HG03571 (cell line): Measurements from ENCODE around the gene CCDC27.

Experiments used
- ATAC-seq: cut with Tn5 transposase; IDR thresholded peaks from one replicate; pipeline ENCODE4 v1.9.1; 2021; ENCODE audit not compliant: unreplicated experiment

The CCDC27 gene

GRCh38 chr1:3774276-3774945 lies 22.2 kb downstream of the CCDC27 start:
- ATAC-seq, result no peak

- ATAC-seq, result no peak
Measured at GRCh38 chr1:3774946-3775489, 22.8 kb downstream of the CCDC27 start.

- ATAC-seq, result no peak
Measured at GRCh38 chr1:3775490-3776230, 23.4 kb downstream of the CCDC27 start.

GRCh38 chr1:3776231-3776961 lies 24.1 kb downstream of the CCDC27 start:
- no peak for ATAC-seq

GRCh38 chr1:3777078-3777547 lies 24.9 kb downstream of the CCDC27 start:
- no peak for ATAC-seq

DNA sequence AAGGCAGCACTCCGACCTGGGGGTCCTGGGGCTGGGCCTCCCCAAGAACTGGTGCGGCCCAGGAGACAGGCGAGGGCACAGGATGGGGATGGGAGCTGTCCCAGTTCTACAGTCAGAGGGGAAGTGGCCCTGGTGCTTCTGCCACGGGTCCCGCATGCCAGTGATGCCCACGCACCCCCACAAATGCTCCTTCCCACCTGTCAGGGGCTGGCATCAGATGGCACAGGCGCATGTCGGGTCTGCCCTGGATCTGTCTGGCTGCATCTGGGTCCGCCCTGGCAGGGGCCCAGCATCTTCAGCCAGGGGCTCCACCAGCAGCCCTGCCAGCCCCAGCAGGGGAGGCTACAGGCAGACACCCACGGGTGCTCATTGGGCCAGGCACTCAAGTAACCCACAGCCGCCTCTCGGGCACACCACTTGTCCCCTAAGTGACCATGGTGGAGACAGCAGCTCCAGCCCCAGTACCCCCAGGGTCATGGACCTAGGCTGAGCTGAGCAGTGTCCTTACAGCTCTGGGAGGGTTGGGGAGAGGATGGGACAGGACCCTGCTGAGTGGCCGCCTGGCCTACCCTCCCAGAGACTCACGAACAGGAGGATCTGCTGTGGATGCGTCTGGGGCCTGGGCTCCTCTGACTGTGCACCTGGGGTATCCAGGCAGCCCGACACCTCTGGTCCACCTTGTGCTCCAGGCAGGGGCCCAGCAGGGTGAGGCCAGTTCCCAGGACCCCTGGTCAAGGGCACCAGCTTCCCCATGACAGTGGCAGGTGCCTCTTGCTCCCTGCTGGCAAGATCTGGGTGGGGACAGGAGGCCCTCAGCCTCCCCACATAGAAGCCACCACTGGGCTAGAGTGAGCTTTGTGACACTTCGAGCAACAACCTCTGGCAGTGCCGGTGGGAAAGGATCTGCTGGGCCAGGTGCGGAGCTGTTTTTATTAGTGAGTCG lies 25.7 kb downstream of the CCDC27 start:
- no peak for ATAC-seq

- ATAC-seq, result no peak
Measured at GRCh38 chr1:3778590-3779264, 26.5 kb downstream of the CCDC27 start.

DNA sequence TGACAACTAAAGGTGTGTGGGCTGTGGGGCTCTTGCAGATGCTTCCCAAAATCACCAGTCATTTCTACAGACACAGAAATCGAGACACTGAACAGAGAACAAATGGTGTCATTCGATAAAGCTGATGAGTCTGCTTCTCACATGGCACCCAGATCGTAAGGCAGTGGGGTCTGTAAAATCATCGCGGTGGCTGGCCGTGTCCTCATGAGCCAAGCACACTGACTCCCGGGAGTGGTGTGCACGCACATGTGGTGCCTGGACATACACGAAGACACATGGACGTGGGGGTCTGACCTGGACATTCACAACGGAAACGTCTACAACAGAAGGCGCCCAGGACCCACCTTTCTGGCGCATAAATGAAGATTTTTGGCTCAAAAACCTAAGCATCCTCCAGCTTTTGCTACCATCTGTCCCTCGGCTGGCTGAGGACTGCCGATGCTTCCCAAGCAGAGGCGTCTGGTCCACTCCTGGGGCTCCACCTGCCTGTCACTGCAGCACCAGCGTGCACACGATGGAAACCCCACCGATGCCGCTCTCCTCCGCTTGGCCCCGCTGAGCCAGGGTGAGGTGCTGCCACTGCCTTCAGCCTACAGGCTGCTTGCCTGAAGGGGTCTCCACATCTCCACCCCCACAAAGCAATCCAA lies 27.1 kb downstream of the CCDC27 start:
- no peak for ATAC-seq

DNA sequence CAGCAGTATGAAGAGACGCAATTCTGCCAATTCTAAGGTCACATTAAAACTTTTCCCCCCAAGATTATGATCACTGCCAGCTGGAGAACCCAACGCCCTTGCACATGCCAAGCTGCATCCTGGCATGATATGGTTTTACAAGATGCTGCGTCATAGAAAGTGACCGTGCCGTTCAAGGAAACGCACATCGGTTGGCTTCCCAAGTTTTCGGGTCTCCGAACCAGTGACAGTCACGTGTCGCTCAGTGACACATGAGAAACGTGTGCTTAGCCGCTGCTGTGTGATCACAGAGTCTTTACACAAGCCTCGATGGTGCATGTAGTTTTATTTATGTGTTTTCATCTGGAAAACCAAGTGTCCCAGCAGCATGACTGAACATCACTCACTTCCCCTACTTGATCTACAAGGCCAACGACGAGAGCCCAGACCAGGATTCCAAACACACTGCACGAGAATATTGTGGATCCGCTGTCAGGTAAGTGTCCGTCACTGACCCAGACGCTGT lies 27.7 kb downstream of the CCDC27 start:
- no peak for ATAC-seq

DNA sequence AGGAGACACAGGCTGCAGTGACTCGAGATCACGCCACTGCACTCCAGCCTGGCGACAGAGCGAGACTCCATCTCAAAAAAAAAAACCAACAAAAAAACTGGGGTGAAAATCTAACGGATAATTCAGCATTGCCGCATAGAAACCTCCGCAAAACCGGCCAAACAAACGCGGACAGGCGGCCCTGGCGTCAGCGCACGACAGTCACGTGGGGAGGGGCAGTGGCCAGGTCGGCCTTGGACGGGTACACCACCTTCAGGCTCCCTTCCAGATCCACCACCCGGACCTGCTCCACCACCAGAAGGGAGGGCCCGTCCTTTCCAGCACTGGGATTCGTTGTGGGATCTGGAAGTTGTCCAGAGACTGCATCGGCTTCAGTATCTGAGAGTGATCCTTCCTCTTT lies 28.7 kb downstream of the CCDC27 start:
- ATAC-seq, result no peak

DNA sequence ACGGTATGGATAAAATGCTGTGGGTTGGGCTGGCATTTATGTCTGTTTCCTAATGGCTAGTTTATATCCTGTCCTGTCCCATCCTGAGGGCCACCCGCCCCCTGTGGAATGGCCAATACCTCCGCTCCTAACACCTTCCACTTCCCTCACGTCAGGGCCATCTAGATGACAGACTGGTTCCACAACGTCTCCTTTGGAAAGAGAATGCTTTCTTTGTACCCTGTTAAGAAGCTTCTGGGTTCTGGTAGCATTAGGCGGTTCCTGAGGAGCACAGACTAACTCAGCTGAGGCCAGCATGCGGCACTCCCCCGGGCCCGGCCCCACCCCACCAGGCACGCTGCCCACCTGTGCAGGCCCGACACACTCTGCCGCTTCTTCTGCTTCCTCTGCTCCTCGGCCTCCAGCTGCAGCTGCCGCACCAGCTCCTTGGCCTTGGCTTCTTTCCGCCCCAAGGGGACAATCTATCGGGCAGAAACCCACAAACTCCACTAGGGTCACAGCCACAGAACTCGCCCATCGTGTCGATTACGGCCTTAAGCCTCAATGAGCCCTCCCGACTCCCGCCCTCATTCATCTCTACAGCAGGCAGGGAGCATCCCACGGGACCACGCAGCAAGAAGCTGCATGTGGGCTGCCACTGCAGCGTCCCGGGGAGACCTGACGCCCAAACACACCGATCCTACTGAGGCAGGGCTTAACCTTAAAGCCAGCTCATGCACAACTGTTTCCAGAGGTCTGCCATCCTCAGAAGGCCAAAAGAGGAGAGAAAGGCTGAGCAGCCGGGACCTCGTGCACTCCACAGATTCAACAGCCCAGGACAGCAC lies 31.6 kb downstream of the CCDC27 start:
- no peak for ATAC-seq

GRCh38 chr1:3785045-3785444 lies 32.8 kb downstream of the CCDC27 start:
- ATAC-seq, result no peak

DNA sequence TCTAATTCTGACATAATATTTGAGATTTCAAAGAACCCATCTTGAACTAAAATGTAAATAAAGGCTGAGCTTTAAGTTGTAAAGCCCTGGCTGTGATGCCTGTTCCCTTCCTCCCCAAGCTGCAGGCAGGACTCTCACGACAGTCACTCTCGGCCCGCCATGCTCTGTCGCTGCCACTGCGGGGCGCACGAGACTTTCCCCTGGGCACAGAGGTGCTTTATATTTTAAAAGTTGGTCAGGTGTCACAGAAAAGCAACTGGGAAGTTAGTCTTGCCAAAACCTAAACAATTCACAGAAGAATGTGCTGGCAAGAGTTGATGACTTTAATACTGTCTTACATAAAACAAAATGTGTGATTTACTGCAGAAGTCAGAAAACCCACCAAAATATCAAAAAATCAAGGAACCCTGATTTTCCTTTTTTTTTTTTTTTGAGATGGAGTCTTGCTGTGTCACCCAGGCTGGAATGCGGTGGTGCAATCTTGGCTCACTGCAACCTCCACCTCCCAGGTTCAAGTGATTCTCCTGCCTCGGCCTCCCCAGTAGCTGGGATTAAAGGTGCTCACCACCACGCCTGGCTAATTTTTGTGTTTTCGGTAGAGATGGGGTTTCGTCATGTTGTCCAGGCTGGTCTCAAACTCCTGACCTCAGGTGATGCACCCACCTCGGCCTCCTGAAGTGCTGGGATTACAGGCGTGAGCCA lies 33.4 kb downstream of the CCDC27 start:
- ATAC-seq, result no peak

DNA sequence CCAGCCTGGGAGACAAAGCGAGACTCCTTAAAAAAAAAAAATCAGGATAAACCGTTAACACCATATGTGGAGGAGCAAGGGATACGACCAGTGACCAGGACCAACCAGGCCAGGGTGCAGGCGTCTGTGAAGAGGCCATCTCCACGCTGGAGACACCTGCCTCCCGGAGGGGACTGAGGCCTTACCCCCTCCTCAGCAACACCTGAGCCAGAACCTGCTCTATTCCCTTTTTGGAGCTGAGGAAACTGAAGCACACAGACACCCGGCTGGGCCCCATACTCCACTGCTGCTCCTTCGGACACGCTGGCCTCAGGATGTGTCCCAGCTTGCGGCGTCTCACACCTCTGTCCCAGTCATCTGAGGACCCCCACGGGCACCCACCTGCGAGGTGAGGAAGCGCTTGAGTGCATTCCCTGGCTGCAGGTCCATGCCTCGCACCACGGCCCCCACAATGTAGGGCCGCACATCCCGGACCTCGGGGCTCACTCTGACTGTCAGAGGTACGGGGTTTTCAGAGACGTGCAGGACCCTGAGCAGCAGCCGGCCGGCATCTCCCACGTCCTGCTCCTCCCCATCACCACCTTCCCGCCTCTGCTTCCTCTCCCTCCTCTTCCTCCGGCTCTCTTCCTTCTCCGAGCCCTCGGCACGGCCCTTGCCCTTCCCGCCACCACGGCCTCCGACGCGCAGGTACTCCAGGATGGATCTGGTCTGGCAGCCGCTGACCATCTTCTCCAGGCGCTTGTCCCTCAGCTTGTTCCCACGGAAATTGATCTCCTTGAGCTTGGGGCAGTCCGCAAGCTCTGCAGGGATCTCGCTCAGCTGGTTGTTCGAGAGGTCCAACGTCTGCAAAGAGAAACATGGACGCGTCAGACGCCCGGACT lies 34.5 kb downstream of the CCDC27 start:
- ATAC-seq, result no peak

DNA sequence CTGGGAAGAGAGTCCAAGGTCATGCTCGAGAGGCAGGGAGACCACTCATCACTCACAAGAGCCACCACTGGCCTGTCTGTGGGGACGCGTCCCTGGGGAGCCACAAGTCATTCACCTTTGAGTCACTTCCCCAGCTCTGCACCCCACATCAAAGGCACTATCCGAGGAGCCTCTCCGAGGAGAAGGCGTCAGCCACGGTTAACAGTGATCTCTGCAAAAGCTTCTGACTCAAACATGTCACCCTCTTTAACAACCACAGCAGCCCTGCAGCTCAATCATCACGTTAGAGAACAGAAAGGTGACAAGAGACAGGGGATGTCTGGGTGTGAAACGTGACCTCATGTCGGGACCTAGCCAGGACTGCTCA lies 35.1 kb downstream of the CCDC27 start:
- ATAC-seq, result no peak

DNA sequence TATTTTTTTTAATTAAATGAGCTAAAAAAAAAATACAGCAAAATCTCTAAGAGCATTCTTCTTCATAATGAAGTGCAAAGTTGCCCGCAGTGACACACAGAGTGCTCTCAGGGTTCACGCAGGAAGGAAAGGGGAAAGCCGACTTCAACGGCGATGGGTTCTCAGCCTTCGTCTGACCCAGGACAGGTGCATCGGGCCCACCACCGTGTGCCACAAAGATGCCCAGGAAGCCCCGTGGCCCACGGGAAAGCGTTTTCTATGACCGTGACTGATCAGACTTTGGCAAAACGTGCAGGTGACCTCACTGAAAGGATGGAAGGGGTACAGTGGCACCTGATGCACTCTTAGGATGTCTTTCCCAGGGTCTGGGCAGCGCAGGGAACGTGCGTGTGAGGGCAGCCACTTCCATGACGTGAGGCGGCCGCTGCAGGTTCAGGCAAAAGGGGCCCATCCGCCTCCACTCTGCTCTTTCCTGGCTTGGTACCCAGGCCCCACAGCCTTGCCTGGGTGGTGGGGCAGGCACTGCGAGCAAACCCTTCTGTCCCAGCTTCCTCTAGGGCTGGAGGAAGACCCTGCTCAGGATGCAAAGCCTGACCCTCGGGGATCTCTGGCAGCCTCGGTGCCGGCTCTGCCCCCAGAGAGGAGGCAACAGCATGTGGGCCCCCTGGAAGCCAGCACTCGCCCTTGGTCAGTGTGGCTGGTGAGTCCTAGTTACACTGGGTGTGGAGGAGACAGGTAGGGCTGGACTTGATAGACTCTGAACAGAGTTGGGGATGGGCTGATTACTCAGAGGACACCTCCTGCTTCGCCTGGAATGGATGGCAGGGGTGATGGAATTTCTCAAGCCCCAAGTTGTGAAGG lies 35.7 kb downstream of the CCDC27 start:
- no peak for ATAC-seq
